Measurements from ENCODE around the gene IL36G. TPM values are rescaled to one million over a fixed set of nuclear protein-coding genes. Genes with fewer than 3 reads are reported as not detected.

The IL36G gene
- total RNA-seq, 6 experiments from 2014 or later: not detected

GRCh38 chr2:112959109-112959812 lies 18.5 kb upstream of the IL36G start:
- no peaks in the 10 kb centered on the region for H3K4me1 Mint-ChIP-seq (ENCODE audit: low read depth)
- no peak overlapping the region for H3K27ac Mint-ChIP-seq
- H3K27me3 Mint-ChIP-seq (ENCODE audit: insufficient read depth): peaks cover 10% of the 10 kb centered on the region
- no peaks in the 10 kb centered on the region for H3K9me3 Mint-ChIP-seq
- H3K36me3 Mint-ChIP-seq (ENCODE audit: low read depth): no peaks in the 10 kb centered on the region
- peak; percentile 73 for TF ChIP-seq CTCF (IDR thresholded peaks at IDR 0.05)
- no peak for DNase-seq
- no peak overlapping the region for H3K4me3 Mint-ChIP-seq

GRCh38 chr2:112960230-112960825 lies 17.5 kb upstream of the IL36G start:
- no peak for DNase-seq
- peak; percentile 56; the same call in 1 of the 2 replicates for TF ChIP-seq CTCF (IDR thresholded peaks at IDR 0.05)
- H3K27me3 Mint-ChIP-seq (ENCODE audit: insufficient read depth): peaks cover 8% of the 10 kb centered on the region
- no peaks in the 10 kb centered on the region for H3K36me3 Mint-ChIP-seq (ENCODE audit: low read depth)
- no peaks in the 10 kb centered on the region for H3K9me3 Mint-ChIP-seq
- no peaks in the 10 kb centered on the region for H3K4me1 Mint-ChIP-seq (ENCODE audit: low read depth)
- no peak overlapping the region for H3K4me3 Mint-ChIP-seq
- no peak overlapping the region for H3K27ac Mint-ChIP-seq

GRCh38 chr2:112962308-112963175 lies 15.3 kb upstream of the IL36G start:
- no peaks in the 10 kb centered on the region for H3K4me1 Mint-ChIP-seq (ENCODE audit: low read depth)
- no peaks in the 10 kb centered on the region for H3K36me3 Mint-ChIP-seq (ENCODE audit: low read depth)
- no peak for DNase-seq
- no peak for TF ChIP-seq CTCF (IDR thresholded peaks at IDR 0.05)
- no peaks in the 10 kb centered on the region for H3K9me3 Mint-ChIP-seq
- peaks cover 15% of the 10 kb centered on the region for H3K27me3 Mint-ChIP-seq (ENCODE audit: insufficient read depth)
- H3K27ac Mint-ChIP-seq: no peak overlapping the region
- H3K4me3 Mint-ChIP-seq: no peak overlapping the region

GRCh38 chr2:112967023-112967422 lies 10.8 kb upstream of the IL36G start:
- no peaks in the 10 kb centered on the region for H3K36me3 Mint-ChIP-seq (ENCODE audit: low read depth)
- H3K27me3 Mint-ChIP-seq (ENCODE audit: insufficient read depth): peaks cover 27% of the 10 kb centered on the region
- DNase-seq: no peak
- no peak for TF ChIP-seq CTCF (IDR thresholded peaks at IDR 0.05)
- H3K27ac Mint-ChIP-seq: no peak overlapping the region
- no peaks in the 10 kb centered on the region; the same call in 1 of the 2 replicates for H3K4me1 Mint-ChIP-seq (ENCODE audit: low read depth)
- H3K9me3 Mint-ChIP-seq: no peaks in the 10 kb centered on the region
- H3K4me3 Mint-ChIP-seq: no peak overlapping the region

- no peak for TF ChIP-seq CTCF (IDR thresholded peaks at IDR 0.05)
- H3K9me3 Mint-ChIP-seq: no peaks in the 10 kb centered on the region
- H3K36me3 Mint-ChIP-seq (ENCODE audit: low read depth): no peaks in the 10 kb centered on the region
- H3K27ac Mint-ChIP-seq: no peak overlapping the region
- DNase-seq: no peak
- no peaks in the 10 kb centered on the region; the same call in 1 of the 2 replicates for H3K4me1 Mint-ChIP-seq (ENCODE audit: low read depth)
- peaks cover 24% of the 10 kb centered on the region for H3K27me3 Mint-ChIP-seq (ENCODE audit: insufficient read depth)
- no peak overlapping the region for H3K4me3 Mint-ChIP-seq
These were observed 5.3 kb upstream of the IL36G start for GRCh38 chr2:112972423-112973086.
